HL-60/S4 treated with retinoic acid at 250 ng/mL for 4 days and 3 days (cell line): ENCODE results near the gene NSA2.

Experiments
- in situ Hi-C: fragments of 300-500 bp; cut with MboI; formaldehyde crosslinking; loops from 2 replicates; pipeline ENCODE4 v1.7.0; 2022; ENCODE audit warnings: low sequenced_read_pairs

The NSA2 gene

GRCh38 chr5:74810915-74811314, 43.9 kb downstream of the NSA2 start:
- in situ Hi-C loops, result no loop called here

GRCh38 chr5:74816875-74817274, 49.8 kb downstream of the NSA2 start:
- in situ Hi-C loops, result no loop called here

- in situ Hi-C loops, result no loop called here
These were observed 55.2 kb downstream of the NSA2 start for GRCh38 chr5:74822288-74822687.

- in situ Hi-C loops, result no loop called here
These were observed 62.4 kb downstream of the NSA2 start for GRCh38 chr5:74829413-74829812.
